GM12878 (cell line): ENCODE measurements around the gene KCNA5. TPM values are rescaled to one million over a fixed set of nuclear protein-coding genes. Genes with fewer than 3 reads are reported as not detected.

Source experiments
- ATAC-seq: fragments of 200-7000 bp; cut with Tn5 transposase; 3 replicates; pipeline ENCODE4 v1.9.1; 2020; ENCODE audit warnings: mild to moderate bottlenecking, moderate library complexity
- BruUV-seq: library from RNA; stranded (reverse); fragments of 400-500 nt; replicated peaks from 2 replicates; lab custom pipeline; 2021; lab: Mats Ljungman, UMichigan
- CTCF ChIA-PET: fragments of 300-600 bp; sonication (Branson Sonifier 250); formaldehyde crosslinking; extraction: SDS; loops from one replicate; lab custom pipeline; 2021; ENCODE audit warnings: inconsistent platforms; lab: Yijun Ruan, JAX
- POLR2A ChIA-PET: fragments of 350-600 bp; formaldehyde crosslinking; extraction: SDS; loops from one replicate; lab custom pipeline; 2021; ENCODE audit warnings: inconsistent platforms; lab: Charles Lee
- RAD21 ChIA-PET: fragments of 300-600 bp; sonication (Branson Sonifier 250); formaldehyde crosslinking; loops from one replicate; lab custom pipeline; 2023; ENCODE audit warnings: antibody characterized with exemption; ENCODE audit not compliant: unreplicated experiment; lab: Charles Lee
- SMC1A ChIA-PET: fragments of 300-600 bp; sonication (Branson Sonifier 250); formaldehyde crosslinking; loops from one replicate; lab custom pipeline; 2023; ENCODE audit not compliant: unreplicated experiment, uncharacterized antibody; lab: Charles Lee
- DNase-seq: peaks from one replicate; pipeline ENCODE4 v3.0.0-alpha.2; 2011; ENCODE audit warnings: low read depth, low spot score
- FAIRE-seq: peaks from 3 replicates; lab custom pipeline; 2011; peaks lifted over from hg19 to GRCh38; lab: Jason Lieb, UNC
- H2AFZ ChIP-seq: 2 replicates; pipeline ENCODE4 v1.6.0; 2011; ENCODE audit warnings: low read depth, low read length, control low read depth; ENCODE audit not compliant: control insufficient read depth
- H3K27ac ChIP-seq: 2 replicates; pipeline ENCODE4 v1.5.1; 2011; ENCODE audit warnings: control low read depth; ENCODE audit not compliant: control insufficient read depth, insufficient read depth
- H3K27me3 ChIP-seq, 2 experiments: replicated peaks in 1 of 2; 2 replicates each; pipeline versions ENCODE4 v1.6.0 to v1.6.1; 2011; ENCODE audit warnings: low read length in 1 of 2; ENCODE audit not compliant: control insufficient read depth in 2 of 2, insufficient read depth in 2 of 2
- H3K36me3 ChIP-seq, 2 experiments: 2 replicates each; pipeline ENCODE4 v1.5.1; 2011; ENCODE audit warnings: low read length in 1 of 2; ENCODE audit not compliant: control insufficient read depth in 2 of 2, insufficient read depth in 2 of 2
- H3K4me1 ChIP-seq: 2 replicates; pipeline ENCODE4 v1.6.1; 2011; ENCODE audit warnings: mild to moderate bottlenecking, low read length, moderate library complexity, mixed read lengths; ENCODE audit not compliant: control insufficient read depth, insufficient read depth
- H3K4me2 ChIP-seq: 2 replicates; pipeline ENCODE4 v1.6.0; 2011; ENCODE audit warnings: control low read depth; ENCODE audit not compliant: control insufficient read depth, insufficient read depth
- H3K4me3 ChIP-seq: fragments of 200-600 bp; sonication (generic); 2 replicates; pipeline ENCODE4 v1.5.1; 2016
- H3K79me2 ChIP-seq: 2 replicates; pipeline ENCODE4 v1.6.0; 2011; ENCODE audit warnings: low read length; ENCODE audit not compliant: control insufficient read depth, insufficient read depth
- H3K9ac ChIP-seq: 2 replicates; pipeline ENCODE4 v1.8.0; 2011; ENCODE audit warnings: low read length, control low read depth, mixed read lengths; ENCODE audit not compliant: control insufficient read depth, insufficient read depth
- H3K9me3 ChIP-seq: replicated peaks from 3 replicates; pipeline ENCODE4 v1.5.1; 2011; ENCODE audit warnings: mild to moderate bottlenecking, low read length; ENCODE audit not compliant: control insufficient read depth, insufficient read depth
- H4K20me1 ChIP-seq: 2 replicates; pipeline ENCODE4 v1.6.0; 2011; ENCODE audit not compliant: control insufficient read depth, insufficient read depth
- CHD1 ChIP-seq: IDR thresholded peaks from 2 replicates; pipeline ENCODE4 v1.6.1; 2012; ENCODE audit warnings: low read depth, low read length, improper control_type of control experiment
- EP300 ChIP-seq, 2 experiments: fragments of 150-350 bp in 1 of 2; IDR thresholded peaks; 2 replicates each; pipeline ENCODE4 v1.6.1; 2011 to 2012; ENCODE audit warnings: low read depth in 2 of 2, low read length in 2 of 2, borderline replicate concordance in 1 of 2, improper control_type of control experiment in 1 of 2, inconsistent platforms in 1 of 2; ENCODE audit not compliant: control insufficient read depth in 1 of 2
- GABPA ChIP-seq: IDR thresholded peaks from 2 replicates; pipeline ENCODE4 v1.6.1; 2014; ENCODE audit warnings: antibody characterized with exemption, low read depth, mild to moderate bottlenecking, inconsistent platforms
- HSF1 ChIP-seq: fragments of 150-350 bp; IDR thresholded peaks from 2 replicates; pipeline ENCODE4 v1.6.1; 2014; ENCODE audit warnings: mild to moderate bottlenecking, low read depth, low read length
- IKZF1 ChIP-seq: fragments of 450-650 bp; conservative IDR thresholded peaks from 2 replicates; pipeline ENCODE4 v1.6.1; 2017; ENCODE audit warnings: antibody characterized with exemption, mild to moderate bottlenecking
- IKZF2 ChIP-seq, 2 experiments: fragments of 450-650 bp; IDR thresholded peaks; 2 replicates each; pipeline ENCODE4 v1.6.1; 2017; ENCODE audit warnings: mild to moderate bottlenecking in 2 of 2, moderate library complexity in 2 of 2
- IRF4 ChIP-seq: IDR thresholded peaks from 2 replicates; pipeline ENCODE4 v1.6.1; 2011; ENCODE audit warnings: low read depth, low read length
- NFIC ChIP-seq: IDR thresholded peaks from 2 replicates; pipeline ENCODE4 v1.6.1; 2012; ENCODE audit warnings: low read depth, mild to moderate bottlenecking, inconsistent platforms, low read length, moderate library complexity
- NFYA ChIP-seq: IDR thresholded peaks from 2 replicates; pipeline ENCODE4 v1.6.1; 2011; ENCODE audit warnings: low read depth, mild to moderate bottlenecking, low read length, improper control_type of control experiment, borderline replicate concordance
- PAX5 ChIP-seq: IDR thresholded peaks from 2 replicates; pipeline ENCODE4 v1.6.1; 2011; ENCODE audit warnings: low read depth, low read length, borderline replicate concordance
- POU2F2 ChIP-seq: IDR thresholded peaks from 3 replicates; pipeline ENCODE4 v1.6.1; 2011; ENCODE audit warnings: low read depth, mild to moderate bottlenecking, low read length, borderline replicate concordance
- SPI1 ChIP-seq: IDR thresholded peaks from 2 replicates; pipeline ENCODE4 v1.6.1; 2011; ENCODE audit warnings: low read depth, mild to moderate bottlenecking, low read length, moderate library complexity, borderline replicate concordance; ENCODE audit not compliant: insufficient read depth
- TCF3 ChIP-seq: IDR thresholded peaks from 2 replicates; pipeline ENCODE4 v1.6.1; 2012; ENCODE audit warnings: low read depth, mild to moderate bottlenecking, low read length, borderline replicate concordance; ENCODE audit not compliant: insufficient read depth
- USF1 ChIP-seq: IDR thresholded peaks from 2 replicates; pipeline ENCODE4 v1.6.1; 2011; ENCODE audit warnings: borderline replicate concordance, low read depth, mild to moderate bottlenecking, moderate library complexity, mixed read lengths, low read length; ENCODE audit not compliant: insufficient read depth; ENCODE audit errors: extremely low read length
- WRNIP1 ChIP-seq: IDR thresholded peaks from 2 replicates; pipeline ENCODE4 v1.6.1; 2011; ENCODE audit warnings: low read depth, low read length, improper control_type of control experiment, borderline replicate concordance
- YBX1 ChIP-seq: fragments of 450-650 bp; IDR thresholded peaks from 2 replicates; pipeline ENCODE4 v1.6.1; 2016; ENCODE audit warnings: antibody characterized with exemption
- WGBS: methylation state at CpG from one replicate; pipeline ENCODE4 v1.1.6; 2016; ENCODE audit warnings: low lambda C conversion rate; ENCODE audit not compliant: insufficient replicate concordance, insufficient coverage; ENCODE audit errors: missing lambda C conversion rate; 5-methylcytosine and 5-hydroxymethylcytosine counted together
- in situ Hi-C: fragments of 300-500 bp; cut with MboI; formaldehyde crosslinking; loops from 9 replicates; pipeline ENCODE4 v1.14.3; 2018; ENCODE audit warnings: mixed read lengths
- intact Hi-C: fragments of 100-400 bp; cut with micrococcal nuclease; formaldehyde crosslinking; loops from one replicate; pipeline ENCODE4 v1.14.2; 2022; ENCODE audit not compliant: unreplicated experiment
- polyA plus RNA-seq, 11 experiments: library from polyadenylated mRNA; depleted of rRNA in 4 of 11; unstranded in 6 of 11; stranded (reverse) in 5 of 11; fragments of >200 nt; fragmentation: Nextera tagmentation in 4 of 11; fragmentation: Illumina TruSeq in 1 of 11; extraction: Ambion mirVana in 4 of 11; extraction: Trizol in 1 of 11; gene quantifications; 1 replicate in 1 of 11; 2 replicates in 10 of 11; pipeline versions ENCODE4 v1.2.1 to v1.2.3, GENCODE V29; 2011 to 2016; ENCODE audit warnings: inconsistent platforms in 2 of 11, missing spikeins in 2 of 11, low read depth in 1 of 11
- total RNA-seq, 4 experiments: library from RNA; depleted of rRNA in 3 of 4; stranded (reverse); fragments of >200 nt in 3 of 4; fragmentation: Illumina TruSeq in 1 of 4; extraction: Trizol in 1 of 4; gene quantifications; 2 replicates each; pipeline versions ENCODE4 v1.2.1 to v1.2.3, GENCODE V29; 2013 to 2021

Gene KCNA5
- total and polyA plus RNA-seq, 10 of the 15 experiments (the other 5 are each of a cell fraction or from before 2014, with no cell fraction given), result 0.11 to 0.56 (median 0.19) TPM; not detected in 4

DNA sequence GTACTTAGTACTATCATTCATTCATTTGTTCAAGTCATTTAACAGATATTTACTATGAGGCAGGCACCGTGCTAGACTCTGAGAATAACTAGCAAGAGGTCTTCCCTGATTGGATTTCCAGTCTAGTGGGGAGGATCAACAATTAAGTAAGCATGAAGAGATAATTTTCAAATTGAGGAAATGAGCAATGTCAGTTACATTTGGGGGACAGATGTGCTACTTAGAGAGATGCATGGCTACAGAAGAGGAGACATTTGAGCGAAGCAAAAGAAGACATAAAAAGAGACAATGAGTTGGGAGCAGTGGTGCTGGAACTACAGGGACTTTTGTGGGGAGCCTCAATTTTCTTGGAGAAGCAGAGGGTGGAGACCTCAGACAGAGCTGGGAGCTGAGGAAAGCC lies 7.7 kb downstream of the KCNA5 start:
- H3K9me3 ChIP-seq, result peaks cover 2% of the 10 kb centered on the region; the same call in 2 of the 3 replicates
- H3K4me3 ChIP-seq, result peak overlapping the region; percentile 34; the same call in 1 of the 2 replicates
- no peaks in the 10 kb centered on the region for H3K36me3 ChIP-seq
- no peak for DNase-seq
- no peaks in the 10 kb centered on the region; a peak in 1 of 4 replicates for H3K27me3 ChIP-seq
- H3K27ac ChIP-seq, result peak overlapping the region; percentile 75
- WGBS, result 77% methylated on average over 2 of the region's 2 CpGs
- no peak overlapping the region for H2AFZ ChIP-seq
- TF ChIP-seq CHD1 (no peak), NFYA (no peak), SPI1 (peak; percentile 27; the same call in 1 of the 2 replicates)
- POLR2A ChIA-PET, result no interaction called here
- H3K9ac ChIP-seq, result peak overlapping the region; percentile 58
- FAIRE-seq, result no peak
- SMC1A ChIA-PET, result no interaction called here
- no peaks in the 10 kb centered on the region for H3K79me2 ChIP-seq
- peaks cover 43% of the 10 kb centered on the region for H3K4me1 ChIP-seq
- ATAC-seq, result no peak
- no TSS peak for BruUV-seq
- H3K4me2 ChIP-seq, result peak overlapping the region; percentile 97
- RAD21 ChIA-PET, result no interaction called here
- CTCF ChIA-PET, result interaction anchor here (0.6 kb wide), 1 partner anchor 203 kb away, joined by 3 read pairs; no protein-coding TSS in a partner anchor
- intact Hi-C loops, result no loop called here
- in situ Hi-C loops, result no loop called here
- no peaks in the 10 kb centered on the region for H4K20me1 ChIP-seq

- H3K4me3 ChIP-seq, result peak overlapping the region; percentile 34; the same call in 1 of the 2 replicates
- SMC1A ChIA-PET, result no interaction called here
- FAIRE-seq (no peak), DNase-seq (peak; percentile 23), ATAC-seq (peak; percentile 53)
- intact Hi-C loops, result no loop called here
- H4K20me1 ChIP-seq, result no peaks in the 10 kb centered on the region
- H2AFZ ChIP-seq, result no peak overlapping the region; the same call in 1 of the 2 replicates
- H3K36me3 ChIP-seq, result no peaks in the 10 kb centered on the region
- POLR2A ChIA-PET, result no interaction called here
- in situ Hi-C loops, result no loop called here
- no TSS peak for BruUV-seq
- WGBS, result 8% methylated on average over 1 of the region's 1 CpG
- H3K9me3 ChIP-seq, result peaks cover 2% of the 10 kb centered on the region; the same call in 2 of the 3 replicates
- CTCF ChIA-PET, result no interaction called here
- RAD21 ChIA-PET, result no interaction called here
- H3K27me3 ChIP-seq, result no peaks in the 10 kb centered on the region; a peak in 1 of 4 replicates
- H3K27ac ChIP-seq, result peak overlapping the region; percentile 75
- H3K9ac ChIP-seq, result peak overlapping the region; percentile 58
- H3K79me2 ChIP-seq, result no peaks in the 10 kb centered on the region
- H3K4me1 ChIP-seq, result peaks cover 43% of the 10 kb centered on the region
- peak overlapping the region; percentile 97 for H3K4me2 ChIP-seq
- TF ChIP-seq IKZF1 (peak; percentile 52; the same call in 1 of the 2 replicates), HSF1 (no peak), EP300 (IDR thresholded peaks at IDR 0.05; ENCODE audit: borderline replicate concordance in 1 of 2, control insufficient read depth in 1 of 2, low read depth in 2 of 2, low read length in 2 of 2) (peak in 1 of 2 experiments; percentile 48; a peak in 1 of 4 replicates), WRNIP1 (no peak), IKZF2 (IDR thresholded peaks at IDR 0.05) (peak; percentile 67 to 75), IRF4 (no peak; the same call in 1 of the 2 replicates), POU2F2 (no peak), YBX1 (no peak), NFIC (peak; percentile 56), TCF3 (0 out of 2 replicates have a peak, but pooled peaks have one; percentile 8), USF1 (no peak), GABPA (peak; percentile 25; the same call in 1 of the 2 replicates), PAX5 (0 out of 2 replicates have a peak, but pooled peaks have one; percentile 9)
These were observed 8.2 kb downstream of the KCNA5 start for GRCh38 chr12:5051913-5052312.
